ENCODE data around the gene LILRA6. TPM values are rescaled to one million over a fixed set of nuclear protein-coding genes. Genes with fewer than 3 reads are reported as not detected.

The LILRA6 gene
- total RNA-seq, 1 donor from 2014 or later, result not detected

DNA sequence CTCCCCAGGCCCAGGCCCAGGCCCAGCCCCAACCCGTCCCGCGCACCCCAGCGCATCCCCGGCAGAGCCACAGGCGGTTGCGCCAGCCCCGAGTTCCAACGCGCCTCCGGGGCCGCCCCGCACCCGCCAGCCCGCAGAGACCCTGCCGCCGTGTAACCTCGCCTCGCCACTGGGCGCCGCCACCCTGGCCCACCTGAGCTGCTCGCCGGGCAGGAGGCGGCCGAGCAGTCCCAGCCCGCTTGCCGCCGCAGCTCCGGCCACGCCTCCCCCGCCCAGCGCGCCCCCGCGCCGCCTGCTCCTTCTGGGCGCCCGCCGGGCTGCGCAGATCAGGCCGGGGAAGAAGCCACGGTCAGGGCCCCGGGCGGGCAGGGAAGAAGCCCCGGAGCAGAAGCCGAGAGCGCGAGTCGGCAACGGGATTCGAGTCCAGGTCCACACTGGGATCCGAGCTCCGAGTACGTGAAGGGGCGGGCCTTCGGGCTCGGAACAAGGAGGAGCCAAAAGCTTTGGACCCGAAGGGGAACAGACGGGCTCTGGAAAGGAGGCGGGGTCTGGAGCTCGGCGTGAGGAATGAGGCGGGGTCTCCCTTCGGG is 53.4 kb downstream of the LILRA6 start, which contains the start of gene MBOAT7:
TSS of gene MBOAT7 (minus strand) at position 436 of the 590 bp plus-strand sequence. CDS start 1,072 bp downstream, outside the sequence.
- no peak for DNase-seq (ENCODE audit: low read depth)

GRCh38 chr19:54188215-54188871 is 54.2 kb downstream of the LILRA6 start:
- DNase-seq (ENCODE audit: low read depth), result no peak

DNA sequence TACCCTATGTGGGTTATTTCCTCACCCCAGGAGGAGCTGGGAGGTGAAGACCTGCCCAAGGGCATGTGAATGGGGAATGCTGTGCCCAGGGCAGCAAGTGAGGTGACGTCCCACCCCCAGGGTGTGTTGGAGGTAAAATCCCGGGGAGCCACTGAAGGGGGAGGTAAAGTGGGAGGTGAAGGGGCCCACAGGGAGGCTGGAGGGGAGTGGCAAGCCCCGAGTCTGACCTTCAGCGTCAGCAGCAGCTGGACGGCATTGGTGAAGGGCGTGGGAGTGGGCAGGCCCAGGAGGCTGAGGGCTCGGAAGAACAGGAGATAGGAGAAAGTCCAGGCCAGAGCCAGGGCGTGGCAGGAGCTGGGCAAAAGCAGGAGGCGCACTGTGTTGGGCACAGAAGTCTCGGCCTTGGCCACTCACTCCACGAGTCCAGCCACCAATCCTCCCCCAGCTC is 55.6 kb downstream of the LILRA6 start:
- DNase-seq (ENCODE audit: low read depth), result no peak

Small RNA genes lying within 50 kb of the gene (microRNA-seq; reads per million reads assigned to microRNA genes)
- gene MIR4752, result not detected

Other genes starting within 250 kb of the LILRA6 start
- gene VSTM1, start 178.9 kb downstream of the LILRA6 start, total RNA-seq, result not detected in 2 replicates
- gene TARM1, start 161.4 kb downstream of the LILRA6 start, total RNA-seq, result not detected in 2 replicates
- 0.10 TPM in 1 of 2 replicates, not detected in the other for gene OSCAR, start 142.0 kb downstream of the LILRA6 start, total RNA-seq
- 51.3 and 53.7 TPM in 2 replicates for gene NDUFA3, start 139.9 kb downstream of the LILRA6 start, total RNA-seq
- 13.0 and 17.8 TPM in 2 replicates for gene TFPT, start 127.1 kb downstream of the LILRA6 start, total RNA-seq
- 48.0 and 59.0 TPM in 2 replicates for gene PRPF31, start 127.0 kb downstream of the LILRA6 start, total RNA-seq
- gene CNOT3, start 105.0 kb downstream of the LILRA6 start, total RNA-seq, result 17.0 and 17.2 TPM in 2 replicates
- 8.7 and 9.3 TPM in 2 replicates for gene LENG1, start 83.1 kb downstream of the LILRA6 start, total RNA-seq
- 0.86 and 4.2 TPM in 2 replicates for gene TMC4, start 69.6 kb downstream of the LILRA6 start, total RNA-seq
- 48.5 and 59.6 TPM in 2 replicates for gene MBOAT7, start 53.2 kb downstream of the LILRA6 start, total RNA-seq
- gene TSEN34, start 51.5 kb downstream of the LILRA6 start, total RNA-seq, result 95.1 and 104 TPM in 2 replicates
- 937 and 1,223 TPM in 2 replicates for gene RPS9, start 41.9 kb downstream of the LILRA6 start, total RNA-seq
- gene LILRB3, start 19.8 kb downstream of the LILRA6 start, total RNA-seq, result not detected in 2 replicates
- gene LILRB5, start 14.5 kb upstream of the LILRA6 start, total RNA-seq, result not detected in 2 replicates
- not detected in 2 replicates for gene LILRB2, start 38.3 kb upstream of the LILRA6 start, total RNA-seq
- gene LILRA5, start 70.4 kb upstream of the LILRA6 start, total RNA-seq, result not detected in 2 replicates
- not detected in 2 replicates for gene LILRA4, start 96.4 kb upstream of the LILRA6 start, total RNA-seq
- not detected in 2 replicates for gene LAIR1, start 122.1 kb upstream of the LILRA6 start, total RNA-seq
- gene TTYH1, start 172.7 kb upstream of the LILRA6 start, total RNA-seq, result not detected in 2 replicates
- 50.6 and 55.1 TPM in 2 replicates for gene LENG8, start 206.4 kb upstream of the LILRA6 start, total RNA-seq
- gene LENG9, start 221.0 kb upstream of the LILRA6 start, total RNA-seq, result 5.2 and 6.9 TPM in 2 replicates
- 4.4 and 6.2 TPM in 2 replicates for gene CDC42EP5, start 230.5 kb upstream of the LILRA6 start, total RNA-seq